Transverse colon (tissue), 4 donors: ENCODE measurements around the gene ADCY2. TPM values are rescaled to one million over a fixed set of nuclear protein-coding genes. Genes with fewer than 3 reads are reported as not detected.

Source experiments
- DNase-seq: peaks from one replicate; pipeline ENCODE4 v3.0.0-alpha.2; 2019
- H3K27ac ChIP-seq, 4 donors: fragments of 200-600 bp; sonication (generic); 2 replicates each; pipeline ENCODE4 v1.5.1; 2016 to 2018; ENCODE audit warnings: inconsistent platforms in 4 of 4
- H3K27me3 ChIP-seq: fragments of 200-600 bp; sonication (generic); 2 replicates; pipeline ENCODE4 v1.5.1; 2017; ENCODE audit warnings: inconsistent platforms
- H3K36me3 ChIP-seq, 4 donors: fragments of 200-600 bp; sonication (generic); 2 replicates each; pipeline ENCODE4 v1.5.1; 2017 to 2019; ENCODE audit warnings: inconsistent platforms in 4 of 4
- H3K4me1 ChIP-seq, 4 donors: fragments of 200-600 bp; sonication (generic); 2 replicates each; pipeline ENCODE4 v1.5.1; 2017 to 2020; ENCODE audit warnings: inconsistent platforms in 4 of 4
- H3K4me3 ChIP-seq, 4 donors: fragments of 200-600 bp; sonication (generic); 1 replicate in 1 of 4; 2 replicates in 3 of 4; pipeline versions ENCODE4 v1.5.1 to v1.6.1; 2017 to 2019; ENCODE audit warnings: inconsistent platforms in 4 of 4
- H3K9me3 ChIP-seq, 2 donors: fragments of 200-600 bp; sonication (generic); 2 replicates each; pipeline ENCODE4 v1.5.1; 2017 to 2019; ENCODE audit warnings: inconsistent platforms in 2 of 2
- CTCF ChIP-seq, 5 experiments: fragments of 200-600 bp in 3 of 5; fragments of 450-650 bp in 2 of 5; sonication (generic) in 3 of 5; IDR thresholded peaks; 1 replicate in 2 of 5; 2 replicates in 3 of 5; pipeline ENCODE4 v1.5.1; 2016 to 2017; ENCODE audit warnings: antibody characterized with exemption in 5 of 5, inconsistent platforms in 3 of 5, mild to moderate bottlenecking in 2 of 5, moderate library complexity in 1 of 5
- EP300 ChIP-seq: sonication (generic); formaldehyde crosslinking; IDR thresholded peaks from one replicate; pipeline ENCODE4 v1.6.1; 2017; ENCODE audit warnings: antibody characterized with exemption, low read depth
- POLR2A ChIP-seq: fragments of 450-650 bp; IDR thresholded peaks from one replicate; pipeline ENCODE4 v1.6.1; 2016; ENCODE audit warnings: antibody characterized with exemption, mild to moderate bottlenecking, moderate library complexity
- POLR2AphosphoS5 ChIP-seq, 3 donors: sonication (generic); formaldehyde crosslinking; IDR thresholded peaks; one replicate each; pipeline ENCODE4 v1.6.1; 2016; ENCODE audit warnings: antibody characterized with exemption in 3 of 3
- WGBS, 2 donors: methylation state at CpG; one replicate each; pipeline ENCODE4 v1.1.5; 2018; ENCODE audit warnings: low coverage in 1 of 2; 5-methylcytosine and 5-hydroxymethylcytosine counted together
- in situ Hi-C, 4 donors: fragments of 200-750 bp; cut with MboI; loops; one replicate each; pipeline versions ENCODE4 v1.15.0 to v1.15.1; 2017; ENCODE audit warnings: low sequenced_read_pairs in 3 of 4, low pct_ligation_motif_present in 1 of 4, low pct_unique_long_range_greater_than_20kb in 1 of 4
- intact Hi-C: fragments of 100-400 bp; cut with DNase I; formaldehyde crosslinking; loops from one replicate; pipeline ENCODE4 v1.15.1; 2023; ENCODE audit warnings: low total_unique reads
- total RNA-seq, 4 donors: library from RNA; depleted of rRNA; stranded (reverse); fragments of >200 nt; gene quantifications; one replicate each; pipeline ENCODE4 v1.1.0, GENCODE V29; 2016

The ADCY2 gene
- total RNA-seq, 4 donors from 2014 or later = 1.4 to 4.5 (median 3.1) TPM

DNA sequence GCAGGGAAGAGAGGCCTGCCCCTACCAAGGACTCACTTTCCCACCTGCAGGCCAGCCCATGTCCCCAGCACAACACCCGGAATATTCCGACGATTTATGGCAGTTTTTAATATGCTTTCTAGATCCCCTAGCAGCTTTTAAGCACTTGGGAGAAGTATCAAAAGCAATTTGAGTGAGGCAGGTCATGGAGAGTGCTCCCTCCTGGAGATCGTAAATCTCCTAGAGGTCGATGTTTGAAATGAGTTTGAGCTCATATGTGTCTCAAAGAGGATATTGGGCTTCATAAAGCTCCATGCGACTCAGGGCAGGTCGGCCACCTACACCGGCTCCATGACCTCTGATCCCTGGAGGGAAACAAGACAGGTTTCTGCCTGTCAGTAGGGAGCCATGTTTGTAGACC is 427.7 kb downstream of the ADCY2 start:
- no peaks in the 10 kb centered on the region for H3K27me3 ChIP-seq
- intact Hi-C loops = no loop called here
- H3K4me1 ChIP-seq = no peaks in the 10 kb centered on the region
- DNase-seq = no peak
- in situ Hi-C loops = no loop called here
- H3K36me3 ChIP-seq = no peaks in the 10 kb centered on the region
- H3K9me3 ChIP-seq = no peaks in the 10 kb centered on the region
- WGBS, 2 donors = 61 to 74% methylated on average over 7 to 8 of the region's 8 CpGs
- H3K27ac ChIP-seq = no peak overlapping the region
- TF ChIP-seq CTCF (IDR thresholded peaks at IDR 0.05) = no peak
- no peak for TF ChIP-seq EP300
- no peak for TF ChIP-seq POLR2AphosphoS5 (IDR thresholded peaks at IDR 0.05)
- TF ChIP-seq POLR2A = no peak
- H3K4me3 ChIP-seq = no peak overlapping the region

DNA sequence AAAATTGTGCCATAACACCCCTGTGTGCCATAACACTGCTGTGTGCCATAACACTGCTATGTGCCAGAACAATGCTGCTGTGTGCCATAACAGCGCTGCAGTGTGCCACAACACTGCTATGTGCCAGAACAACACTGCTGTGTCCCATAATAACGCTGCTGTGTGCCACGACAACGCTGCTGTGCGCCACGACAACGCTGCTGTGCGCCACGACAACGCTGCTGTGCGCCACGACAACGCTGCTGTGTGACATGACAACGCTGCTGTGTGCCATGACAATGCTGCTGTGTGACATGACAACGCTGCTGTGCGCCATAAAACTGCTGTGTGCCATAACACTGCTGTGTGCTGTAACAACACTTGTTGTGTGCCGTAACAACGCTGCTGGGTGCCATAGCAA is 429.1 kb downstream of the ADCY2 start:
- Histone ChIP-seq H3K4me1 (no peaks in the 10 kb centered on the region), H3K27me3 (no peaks in the 10 kb centered on the region), H3K4me3 (no peak overlapping the region), H3K36me3 (no peaks in the 10 kb centered on the region), H3K27ac (no peak overlapping the region), H3K9me3 (no peaks in the 10 kb centered on the region)
- 77% methylated on average over 18 of the region's 18 CpGs; no CpG with 5 or more reads in 1 of the 2 donors for WGBS, 2 donors
- in situ Hi-C loops (no loop called here), intact Hi-C loops (no loop called here)
- no peak for DNase-seq
- TF ChIP-seq POLR2A (no peak), EP300 (no peak), POLR2AphosphoS5 (IDR thresholded peaks at IDR 0.05) (no peak), CTCF (IDR thresholded peaks at IDR 0.05) (no peak)

GRCh38 chr5:7825630-7826029 is 429.7 kb downstream of the ADCY2 start:
- Histone ChIP-seq H3K9me3 (no peaks in the 10 kb centered on the region), H3K36me3 (no peaks in the 10 kb centered on the region), H3K27ac (no peak overlapping the region), H3K4me3 (no peak overlapping the region), H3K27me3 (no peaks in the 10 kb centered on the region), H3K4me1 (no peaks in the 10 kb centered on the region)
- TF ChIP-seq CTCF (IDR thresholded peaks at IDR 0.05) (no peak), EP300 (no peak), POLR2A (no peak), POLR2AphosphoS5 (IDR thresholded peaks at IDR 0.05) (no peak)
- no peak for DNase-seq
- in situ Hi-C loops (no loop called here), intact Hi-C loops (no loop called here)
- WGBS, 2 donors = 76% methylated on average over 11 of the region's 11 CpGs; no CpG with 5 or more reads in 1 of the 2 donors

GRCh38 chr5:7827610-7828009 is 431.7 kb downstream of the ADCY2 start:
- Histone ChIP-seq H3K27ac (no peak overlapping the region), H3K36me3 (no peaks in the 10 kb centered on the region), H3K4me1 (no peaks in the 10 kb centered on the region), H3K9me3 (no peaks in the 10 kb centered on the region), H3K27me3 (no peaks in the 10 kb centered on the region), H3K4me3 (no peak overlapping the region)
- intact Hi-C loops (no loop called here), in situ Hi-C loops (no loop called here)
- TF ChIP-seq POLR2A (no peak), POLR2AphosphoS5 (IDR thresholded peaks at IDR 0.05) (no peak), EP300 (no peak), CTCF (IDR thresholded peaks at IDR 0.05) (no peak)
- 80 to 84% methylated on average over 6 of the region's 6 CpGs for WGBS, 2 donors
- no peak for DNase-seq
